Measurements from ENCODE around the gene ANP32B.

GRCh38 chr9:98016137-98016680 lies 33.1 kb downstream of the ANP32B start:
- no peak for TF ChIP-seq CTCF (IDR thresholded peaks at IDR 0.05)
- TF ChIP-seq POLR2AphosphoS5 (IDR thresholded peaks at IDR 0.05): no peak

Measured in sigmoid colon (tissue), 4 donors.